Nephron progenitor cell (in vitro differentiated cells): ENCODE data around the gene HS3ST5.

Experiments
- DNase-seq: peaks from one replicate; pipeline ENCODE4 v3.0.0; 2021
- H3K27ac Mint-ChIP-seq: 2 replicates; pipeline ENCODE4 v1.8.0; 2021; ENCODE audit warnings: mild to moderate bottlenecking, moderate library complexity, mixed read lengths
- H3K27me3 Mint-ChIP-seq: 2 replicates; pipeline ENCODE4 v1.8.0; 2021; ENCODE audit warnings: mild to moderate bottlenecking, low read depth, mixed read lengths; ENCODE audit not compliant: poor library complexity
- H3K36me3 Mint-ChIP-seq: 2 replicates; pipeline ENCODE4 v1.8.0; 2021; ENCODE audit warnings: low read depth, mixed read lengths
- H3K4me1 Mint-ChIP-seq: 2 replicates; pipeline ENCODE4 v1.8.0; 2021; ENCODE audit warnings: mixed read lengths
- H3K4me3 Mint-ChIP-seq: 2 replicates; pipeline ENCODE4 v1.8.0; 2021; ENCODE audit warnings: mild to moderate bottlenecking, moderate library complexity, mixed read lengths
- H3K9me3 Mint-ChIP-seq: 2 replicates; pipeline ENCODE4 v1.8.0; 2021; ENCODE audit warnings: mild to moderate bottlenecking, moderate library complexity, mixed read lengths
- CTCF ChIP-seq: fragments of 200-600 bp; sonication (generic); IDR thresholded peaks from 2 replicates; pipeline ENCODE4 v1.5.0; 2021; ENCODE audit warnings: antibody characterized with exemption

Gene HS3ST5

GRCh38 chr6:114106020-114106419 lies 236.8 kb downstream of the HS3ST5 start:
- TF ChIP-seq CTCF, result no peak
- peaks cover 2% of the 10 kb centered on the region for H3K27me3 Mint-ChIP-seq
- H3K4me3 Mint-ChIP-seq, result no peak overlapping the region
- no peaks in the 10 kb centered on the region for H3K9me3 Mint-ChIP-seq
- DNase-seq, result no peak
- no peaks in the 10 kb centered on the region for H3K4me1 Mint-ChIP-seq
- no peak overlapping the region for H3K27ac Mint-ChIP-seq
- no peaks in the 10 kb centered on the region for H3K36me3 Mint-ChIP-seq

GRCh38 chr6:114101255-114101654 lies 241.6 kb downstream of the HS3ST5 start:
- no peaks in the 10 kb centered on the region for H3K9me3 Mint-ChIP-seq
- DNase-seq, result no peak
- H3K27ac Mint-ChIP-seq, result no peak overlapping the region
- no peak overlapping the region for H3K4me3 Mint-ChIP-seq
- H3K27me3 Mint-ChIP-seq, result no peaks in the 10 kb centered on the region
- no peaks in the 10 kb centered on the region for H3K36me3 Mint-ChIP-seq
- no peak for TF ChIP-seq CTCF
- peaks cover 10% of the 10 kb centered on the region for H3K4me1 Mint-ChIP-seq

- no peak for TF ChIP-seq CTCF
- H3K27me3 Mint-ChIP-seq, result no peaks in the 10 kb centered on the region
- H3K36me3 Mint-ChIP-seq, result no peaks in the 10 kb centered on the region
- no peaks in the 10 kb centered on the region for H3K9me3 Mint-ChIP-seq
- no peak overlapping the region for H3K4me3 Mint-ChIP-seq
- no peak for DNase-seq
- H3K27ac Mint-ChIP-seq, result peak overlapping the region; percentile 15
- peaks cover 10% of the 10 kb centered on the region for H3K4me1 Mint-ChIP-seq
Measured at GRCh38 chr6:114100215-114100994, 242.4 kb downstream of the HS3ST5 start.

- Mint-ChIP-seq H3K9me3 (no peaks in the 10 kb centered on the region), H3K36me3 (no peaks in the 10 kb centered on the region), H3K27me3 (no peaks in the 10 kb centered on the region), H3K27ac (no peak overlapping the region), H3K4me1 (peaks cover 10% of the 10 kb centered on the region), H3K4me3 (no peak overlapping the region)
- peak; percentile 93 for TF ChIP-seq CTCF
- peak; percentile 12 for DNase-seq
Measured at GRCh38 chr6:114096561-114097172, 246.2 kb downstream of the HS3ST5 start.

GRCh38 chr6:114092943-114093342 lies 249.9 kb downstream of the HS3ST5 start:
- no peak for TF ChIP-seq CTCF
- H3K36me3 Mint-ChIP-seq, result no peaks in the 10 kb centered on the region
- H3K27ac Mint-ChIP-seq, result no peak overlapping the region
- no peaks in the 10 kb centered on the region for H3K9me3 Mint-ChIP-seq
- H3K4me1 Mint-ChIP-seq, result no peaks in the 10 kb centered on the region
- no peak for DNase-seq
- no peak overlapping the region for H3K4me3 Mint-ChIP-seq
- H3K27me3 Mint-ChIP-seq, result no peaks in the 10 kb centered on the region

- Mint-ChIP-seq H3K27me3 (no peaks in the 10 kb centered on the region), H3K36me3 (no peaks in the 10 kb centered on the region), H3K4me1 (no peaks in the 10 kb centered on the region), H3K9me3 (no peaks in the 10 kb centered on the region), H3K4me3 (no peak overlapping the region), H3K27ac (no peak overlapping the region)
- no peak for TF ChIP-seq CTCF
- DNase-seq, result no peak
Measured at GRCh38 chr6:114090626-114091025, 252.2 kb downstream of the HS3ST5 start.
